HCT116 (cell line): ENCODE results near the gene SETD2. TPM values are rescaled to one million over a fixed set of nuclear protein-coding genes. Genes with fewer than 3 reads are reported as not detected.
"Not testable (repeated sequence)": the region's sequence is repeated elsewhere in the genome, so short reads cannot be mapped to it uniquely, and the experiment has no call there.

Source experiments
- ATAC-seq: fragments of 200-7000 bp; cut with Tn5 transposase; 2 replicates; pipeline ENCODE4 v1.9.1; 2020; ENCODE audit warnings: mild to moderate bottlenecking, moderate library complexity
- BruUV-seq: library from RNA; stranded (reverse); fragments of 400-500 nt; replicated peaks from 2 replicates; lab custom pipeline; 2021; lab: Mats Ljungman, UMichigan
- CTCF ChIA-PET: fragments of 300-600 bp; sonication (Branson Sonifier 250); formaldehyde crosslinking; loops from one replicate; lab custom pipeline; 2021; ENCODE audit warnings: antibody characterized with exemption; lab: Charles Lee
- POLR2A ChIA-PET: fragments of 300-600, 350-600 bp; sonication (Branson Sonifier 250); formaldehyde crosslinking; loops from one replicate; lab custom pipeline; 2021; ENCODE audit warnings: antibody characterized with exemption; lab: Charles Lee
- RAD21 ChIA-PET, 2 experiments: fragments of 300-600 bp; sonication (Branson Sonifier 250); formaldehyde crosslinking; loops; one replicate each; lab custom pipeline; 2023; ENCODE audit warnings: low total read pairs in 2 of 2; ENCODE audit not compliant: uncharacterized antibody in 2 of 2, unreplicated experiment in 2 of 2, low non-redundant PET in 1 of 2; lab: Charles Lee
- DNase-seq: peaks from one replicate; pipeline ENCODE4 v3.0.0-alpha.2; 2010; ENCODE audit warnings: low read depth, low spot score
- H2AFZ ChIP-seq: fragments of 200-600 bp; shearing (Covaris generic), sonication (generic); 2 replicates; pipeline ENCODE4 v1.6.1; 2017; ENCODE audit warnings: low read depth, mixed run types, mixed read lengths, antibody characterized with exemption, low read length; ENCODE audit not compliant: poor library complexity, severe bottlenecking
- H3K27ac ChIP-seq: 2 replicates; pipeline ENCODE4 v1.5.1; 2012; ENCODE audit warnings: low read depth, low read length
- H3K27me3 ChIP-seq: fragments of 200-600 bp; sonication (generic); 2 replicates; pipeline ENCODE4 v1.6.1; 2016; ENCODE audit warnings: mixed run types, low read length, mixed read lengths; ENCODE audit not compliant: insufficient read depth
- H3K36me3 ChIP-seq, 2 experiments: fragments of 200-500 bp in 1 of 2; fragments of 200-600 bp in 1 of 2; sonication (Bioruptor generic) in 1 of 2; sonication (generic) in 1 of 2; 2 replicates each; pipeline versions ENCODE4 v1.5.1 to v1.6.1; 2014 to 2016; ENCODE audit warnings: low read length in 2 of 2, inconsistent platforms in 1 of 2, mixed read lengths in 1 of 2, mixed run types in 1 of 2; ENCODE audit not compliant: insufficient read depth in 2 of 2, control insufficient read depth in 1 of 2
- H3K4me1 ChIP-seq, 2 experiments: fragments of 200-600 bp in 1 of 2; sonication (generic) in 1 of 2; 2 replicates each; pipeline versions ENCODE4 v1.5.1 to v1.6.1; 2012 to 2017; ENCODE audit warnings: low read length in 2 of 2, inconsistent platforms in 1 of 2, mild to moderate bottlenecking in 1 of 2, mixed read lengths in 1 of 2, mixed run types in 1 of 2, moderate library complexity in 1 of 2; ENCODE audit not compliant: insufficient read depth in 2 of 2, control insufficient read depth in 1 of 2
- H3K4me2 ChIP-seq: fragments of 200-600 bp; sonication (generic); 2 replicates; pipeline ENCODE4 v1.6.1; 2017; ENCODE audit warnings: mixed run types, low read length, mixed read lengths
- H3K4me3 ChIP-seq, 2 experiments: fragments of 200-600 bp in 1 of 2; sonication (generic) in 1 of 2; replicated peaks in 1 of 2; 2 replicates each; pipeline ENCODE4 v1.5.1; 2011 to 2016; ENCODE audit warnings: low read length in 2 of 2, control low read depth in 1 of 2, low read depth in 1 of 2, mild to moderate bottlenecking in 1 of 2, mixed read lengths in 1 of 2, mixed run types in 1 of 2
- H3K79me2 ChIP-seq: fragments of 200-600 bp; sonication (generic); 2 replicates; pipeline ENCODE4 v1.6.1; 2017; ENCODE audit warnings: mild to moderate bottlenecking, mixed run types, low read length, moderate library complexity, mixed read lengths; ENCODE audit not compliant: insufficient read depth
- H3K9ac ChIP-seq: fragments of 200-600 bp; sonication (generic); 2 replicates; pipeline ENCODE4 v1.6.1; 2016; ENCODE audit warnings: low read length, mixed read lengths
- H3K9me2 ChIP-seq: fragments of 200-600 bp; sonication (generic), shearing (Covaris generic); 2 replicates; pipeline ENCODE4 v1.6.1; 2017; ENCODE audit warnings: mixed run types, mild to moderate bottlenecking, moderate library complexity; ENCODE audit not compliant: insufficient read depth
- H3K9me3 ChIP-seq, 2 experiments: fragments of 200-500 bp in 1 of 2; fragments of 200-600 bp in 1 of 2; sonication (Bioruptor generic) in 1 of 2; sonication (generic) in 1 of 2; 2 replicates each; pipeline ENCODE4 v1.6.1; 2014 to 2017; ENCODE audit warnings: low read length in 2 of 2, mixed read lengths in 2 of 2, inconsistent platforms in 1 of 2, low read depth in 1 of 2, mild to moderate bottlenecking in 1 of 2, mixed run types in 1 of 2, moderate library complexity in 1 of 2; ENCODE audit not compliant: control insufficient read depth in 1 of 2, insufficient read depth in 1 of 2
- H4K20me1 ChIP-seq: fragments of 200-600 bp; sonication (generic), shearing (Covaris generic); 2 replicates; pipeline ENCODE4 v1.6.1; 2017; ENCODE audit warnings: mixed run types, mild to moderate bottlenecking, moderate library complexity; ENCODE audit not compliant: insufficient read depth
- ATF3 ChIP-seq: IDR thresholded peaks from 2 replicates; pipeline ENCODE4 v1.6.1; 2012
- EGR1 ChIP-seq: IDR thresholded peaks from 2 replicates; pipeline ENCODE4 v1.6.1; 2012; ENCODE audit warnings: low read depth
- EZH2 ChIP-seq: fragments of 200-600 bp; sonication (generic); IDR thresholded peaks from 2 replicates; pipeline ENCODE4 v1.6.1; 2017; ENCODE audit warnings: antibody characterized with exemption, mixed run types
- EZH2phosphoT487 ChIP-seq: fragments of 200-600 bp; IDR thresholded peaks from 2 replicates; pipeline ENCODE4 v1.6.1; 2018; ENCODE audit warnings: antibody characterized with exemption, borderline replicate concordance
- MAX ChIP-seq: IDR thresholded peaks from 2 replicates; pipeline ENCODE4 v1.6.1; 2012
- POLR2AphosphoS5 ChIP-seq: IDR thresholded peaks from 2 replicates; pipeline ENCODE4 v1.6.1; 2011; ENCODE audit warnings: mild to moderate bottlenecking, low read depth, low read length, moderate library complexity
- SIN3A ChIP-seq: IDR thresholded peaks from 2 replicates; pipeline ENCODE4 v1.6.1; 2012; ENCODE audit warnings: low read depth
- SP1 ChIP-seq: IDR thresholded peaks from 2 replicates; pipeline ENCODE4 v1.6.1; 2012; ENCODE audit warnings: low read depth
- SRF ChIP-seq: IDR thresholded peaks from 2 replicates; pipeline ENCODE4 v1.6.1; 2012; ENCODE audit warnings: low read depth
- ZBTB33 ChIP-seq: IDR thresholded peaks from 2 replicates; pipeline ENCODE4 v1.6.1; 2011; ENCODE audit warnings: mild to moderate bottlenecking, low read length, moderate library complexity; ENCODE audit not compliant: insufficient replicate concordance; ENCODE audit errors: extremely low read depth
- ZNF274 ChIP-seq: fragments of 200-500 bp; sonication (Bioruptor generic); IDR thresholded peaks from 2 replicates; pipeline ENCODE4 v1.6.1; 2014; ENCODE audit warnings: mild to moderate bottlenecking, low read depth, low read length, inconsistent platforms
- intact Hi-C: fragments of 100-400 bp; cut with micrococcal nuclease; formaldehyde crosslinking; loops from 2 replicates; pipeline ENCODE4 v1.10.0; 2022
- total RNA-seq: library from RNA; stranded (reverse); gene quantifications from one replicate; pipeline ENCODE4 v1.2.1, GENCODE V29; 2021; ENCODE audit not compliant: unreplicated experiment

Gene SETD2
- total RNA-seq, 1 experiment from 2014 or later = 33.0 TPM

- Histone ChIP-seq H3K9me3 (no peaks in the 10 kb centered on the region), H3K27ac (no peak overlapping the region), H3K79me2 (peaks cover 8% of the 10 kb centered on the region), H3K27me3 (no peaks in the 10 kb centered on the region), H3K9ac (no peak overlapping the region), H3K4me2 (no peak overlapping the region), H4K20me1 (no peaks in the 10 kb centered on the region), H3K4me1 (no peaks in the 10 kb centered on the region), H2AFZ (no peak overlapping the region), H3K4me3 (no peak overlapping the region), H3K36me3 (peaks cover 17 to 18% of the 10 kb centered on the region in 2 experiments; a peak in 3 of 4 replicates), H3K9me2 (no peaks in the 10 kb centered on the region)
- ATAC-seq = no peak
- TF ChIP-seq ZBTB33 (no peak), SIN3A (no peak), SP1 (no peak), ZNF274 (no peak), POLR2AphosphoS5 (no peak), EGR1 (no peak), EZH2 (no peak), MAX (no peak), EZH2phosphoT487 (no peak), ATF3 (no peak), SRF (no peak)
- BruUV-seq = no TSS peak
- ChIA-PET RAD21 (no interaction called here), POLR2A (no interaction called here), CTCF (no interaction called here)
- no peak for DNase-seq
- intact Hi-C loops = no loop called here
Observed at GRCh38 chr3:47120138-47120537, 43.8 kb downstream of the SETD2 start.

GRCh38 chr3:47119387-47119786 is 44.5 kb downstream of the SETD2 start:
- H3K27me3 ChIP-seq, H3K27ac ChIP-seq, H3K4me1 ChIP-seq, H3K4me3 ChIP-seq, H3K79me2 ChIP-seq, H4K20me1 ChIP-seq, BruUV-seq, POLR2A ChIA-PET, CTCF ChIA-PET, H3K9me3 ChIP-seq, H3K9ac ChIP-seq, intact Hi-C loops, H3K4me2 ChIP-seq, RAD21 ChIA-PET, ATAC-seq, DNase-seq, H3K9me2 ChIP-seq, H2AFZ ChIP-seq: not testable (repeated sequence)
- H3K36me3 ChIP-seq = peaks cover 16 to 18% of the 10 kb centered on the region in 2 experiments; a peak in 3 of 4 replicates
